Activated CD8-positive, alpha-beta memory T cell treated with anti-CD3 and anti-CD28 coated beads for 48 hours (primary cell): Measurements from ENCODE around the gene HSPA1B.
"Not testable (repeated sequence)": the region's sequence is repeated elsewhere in the genome, so short reads cannot be mapped to it uniquely, and the experiment has no call there.

Experiments
- DNase-seq, 3 experiments: peaks; one replicate each; pipeline ENCODE4 v3.0.0-alpha.2; 2020; ENCODE audit warnings: low read depth in 2 of 3, low spot score in 2 of 3

HSPA1B gene

GRCh38 chr6:31827286-31828079 is at the start of gene HSPA1B:
Gene HSPA1B, plus strand, starts transcription at chr6:31827738. Its CDS starts 213 bp downstream, at chr6:31827951.
- peak in 2 of 3 experiments; percentile 81 to 88 for DNase-seq

- no peak for DNase-seq
Measured at GRCh38 chr6:31778193-31778592, 49.3 kb upstream of the HSPA1B start.

DNA sequence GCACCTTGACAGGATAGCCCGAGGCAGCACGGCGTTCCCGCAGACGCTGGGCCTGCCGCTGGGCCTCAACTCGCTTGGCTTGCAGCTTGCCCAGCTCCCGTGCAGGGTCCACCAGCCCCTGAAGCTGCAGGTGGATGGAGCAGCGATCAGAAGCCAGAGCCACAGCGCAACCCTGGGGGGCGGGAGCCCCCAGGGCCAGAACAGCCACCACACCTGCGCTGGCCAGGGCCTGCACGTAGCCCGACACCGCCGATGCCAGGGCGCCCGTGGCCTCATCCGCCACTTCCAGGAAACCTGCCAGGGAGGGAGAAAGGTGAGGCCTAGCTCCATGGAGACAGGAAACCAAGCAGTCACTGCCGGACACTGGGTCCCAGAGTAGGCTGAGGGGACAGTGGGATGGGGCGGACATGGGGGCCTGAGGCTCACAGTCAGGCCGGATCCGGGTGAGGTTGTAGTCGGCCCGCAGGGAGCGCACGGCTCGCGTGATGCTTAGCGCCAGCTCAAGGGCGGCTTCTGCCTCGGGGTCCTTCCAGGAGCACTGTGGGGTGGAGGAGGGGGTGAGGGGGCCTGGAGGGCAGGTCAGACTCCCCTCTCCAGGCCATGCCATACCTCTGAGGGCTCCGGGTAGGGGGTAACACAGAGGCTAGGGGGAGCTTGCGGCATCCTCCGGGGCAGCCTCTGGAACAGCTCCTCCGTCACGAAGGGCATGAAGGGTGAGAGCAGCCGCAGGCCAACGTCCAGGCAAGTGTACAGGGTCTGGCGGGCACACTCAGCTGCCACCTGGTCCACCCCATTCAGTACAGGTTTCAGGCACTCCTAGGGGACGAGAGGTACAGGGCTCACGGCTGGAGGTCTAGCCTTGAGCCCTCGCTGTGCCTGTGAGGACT is 48.3 kb upstream of the HSPA1B start:
- no peak for DNase-seq

DNA sequence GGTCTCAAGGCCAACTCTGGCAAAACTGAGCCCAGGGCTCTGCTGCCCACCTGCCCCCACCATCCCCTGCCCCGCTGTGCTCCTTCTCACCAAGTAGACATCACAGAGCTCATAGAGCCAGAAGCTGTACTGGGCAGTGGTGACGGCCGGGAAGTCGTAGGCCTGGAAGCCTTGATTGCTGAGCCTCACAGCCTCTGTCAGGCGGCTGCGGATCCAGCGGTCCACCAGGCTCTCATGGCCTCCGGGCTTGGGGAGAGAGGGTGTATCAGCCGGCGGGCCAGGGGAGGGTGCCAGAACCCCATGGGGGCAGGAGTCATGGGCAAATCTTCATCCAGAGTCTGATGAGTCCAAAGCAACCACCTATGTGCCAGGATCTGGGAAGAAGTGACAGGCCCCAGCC is 47.6 kb upstream of the HSPA1B start:
- DNase-seq: no peak

- no peak for DNase-seq
Measured at GRCh38 chr6:31780507-31781243, 46.9 kb upstream of the HSPA1B start.

- DNase-seq: no peak
Measured at GRCh38 chr6:31781244-31782125, 46.1 kb upstream of the HSPA1B start.

- DNase-seq: no peak
Measured at GRCh38 chr6:31782126-31782855, 45.2 kb upstream of the HSPA1B start.

DNA sequence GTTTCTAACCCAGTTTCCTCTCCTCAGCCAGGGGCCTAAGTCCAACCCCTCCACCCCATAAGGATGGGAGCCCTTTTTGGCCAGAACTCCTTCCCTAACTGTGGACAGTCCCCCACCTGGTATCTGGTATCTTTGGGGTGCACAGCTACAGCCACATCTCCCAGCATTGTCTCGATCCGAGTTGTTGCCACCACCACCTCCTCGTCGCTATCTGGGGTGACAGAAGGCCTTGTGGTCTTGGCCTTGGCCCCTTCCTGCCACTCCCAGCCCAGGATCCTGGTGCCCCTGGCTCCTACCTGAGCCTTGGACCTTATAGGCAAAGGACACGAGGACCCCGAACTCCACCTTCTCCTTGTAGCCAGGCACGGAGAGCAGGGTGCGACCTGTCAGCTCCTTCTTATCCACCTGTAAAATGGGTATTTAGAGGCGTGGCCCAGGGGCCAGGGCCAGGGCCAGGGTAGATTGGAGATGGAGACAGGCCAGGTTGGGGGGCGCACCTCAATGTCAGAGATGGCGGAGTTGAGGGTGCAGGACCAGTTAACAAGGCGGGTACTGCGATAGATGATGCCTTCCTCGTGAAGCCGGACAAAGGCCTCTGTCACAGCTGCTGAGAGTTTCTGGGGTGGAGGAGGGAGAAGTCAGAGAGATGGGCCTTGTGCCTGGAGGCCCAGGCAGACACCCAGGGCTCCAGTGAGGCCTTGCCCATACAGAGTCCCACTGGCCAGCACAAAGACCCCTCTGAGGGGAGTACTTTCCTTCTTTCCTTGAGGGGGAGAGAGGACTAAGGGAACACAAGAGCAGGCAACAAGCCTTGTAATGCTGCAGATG is 43.2 kb upstream of the HSPA1B start:
- DNase-seq: no peak

DNA sequence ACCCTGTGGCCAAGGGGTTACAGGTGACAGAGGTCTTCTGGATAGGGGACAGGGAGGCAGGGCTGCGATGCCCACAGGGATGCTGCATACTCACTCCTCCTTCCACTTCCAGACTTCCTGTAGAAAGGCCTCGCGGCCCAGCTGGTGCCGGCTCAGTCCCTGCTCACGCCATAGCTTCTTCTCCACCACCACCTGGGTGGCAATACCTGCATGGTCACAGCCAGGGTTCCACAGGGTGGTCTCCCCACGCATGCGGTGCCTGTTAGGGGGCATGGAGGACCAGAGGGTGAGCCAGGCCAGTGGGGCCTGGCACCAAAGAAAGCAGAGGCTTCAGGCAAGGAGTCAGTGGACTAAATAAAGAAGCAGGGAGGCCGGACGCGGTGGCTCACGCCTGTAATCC is 42.1 kb upstream of the HSPA1B start:
- DNase-seq: no peak

DNA sequence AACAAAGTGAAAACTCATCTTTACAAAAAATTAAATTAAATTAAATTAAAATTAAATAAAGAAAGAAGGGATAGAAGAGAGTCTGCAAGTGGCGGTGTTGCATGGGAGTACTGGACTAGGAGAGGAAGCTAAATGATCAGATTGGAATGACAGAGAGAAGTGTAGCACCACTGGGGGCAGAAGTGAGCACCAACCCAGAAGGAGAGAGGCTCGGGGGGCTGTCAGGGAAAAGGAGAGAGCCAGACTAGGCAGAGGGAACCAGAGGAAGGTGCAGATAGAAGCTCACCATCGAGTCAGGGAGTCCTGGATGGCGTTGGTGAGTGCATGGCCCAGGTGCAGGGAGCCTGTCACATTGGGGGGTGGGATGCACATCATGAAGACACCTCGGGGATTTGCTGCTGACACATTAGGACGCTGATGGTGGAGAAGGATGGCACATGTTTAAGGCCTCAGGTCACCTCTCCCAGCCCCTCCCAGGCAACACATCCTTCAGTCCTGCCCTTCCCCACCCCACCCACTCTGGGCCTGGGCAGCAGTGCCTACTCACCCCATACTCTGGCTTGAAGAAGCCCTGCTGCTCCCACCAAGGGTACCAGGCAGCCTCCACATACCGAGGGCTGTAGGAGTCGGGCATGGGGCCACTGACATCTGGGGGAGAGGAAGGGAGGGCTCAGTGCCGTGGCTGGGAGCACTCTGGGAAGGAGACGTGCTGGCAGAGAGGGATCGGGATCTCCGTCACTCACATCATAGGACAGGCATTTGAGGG is 36.0 kb upstream of the HSPA1B start:
- no peak for DNase-seq

- no peak for DNase-seq
Measured at GRCh38 chr6:31792090-31792374, 35.5 kb upstream of the HSPA1B start.

DNA sequence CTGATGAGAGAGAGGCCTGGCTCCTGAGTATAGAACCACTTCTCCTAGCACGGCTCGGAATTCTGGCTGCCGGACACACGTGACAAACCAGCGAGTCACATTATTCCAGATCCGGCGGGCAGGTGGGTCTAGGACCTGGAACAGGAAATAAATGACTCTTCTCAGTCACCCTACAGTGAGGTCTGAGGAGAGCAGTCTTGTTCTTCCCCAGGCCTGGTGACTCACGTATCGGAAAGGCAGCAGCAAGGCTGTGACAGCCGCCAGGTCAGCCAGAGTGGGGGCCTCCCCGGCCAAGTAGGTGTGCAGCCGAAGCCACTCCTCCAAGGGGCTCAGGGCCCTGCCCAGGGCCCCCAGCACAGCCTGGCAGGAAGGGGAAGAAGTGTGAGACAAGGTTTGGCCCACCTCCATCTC is 34.8 kb upstream of the HSPA1B start:
- no peak for DNase-seq

GRCh38 chr6:31793927-31794245 is 33.7 kb upstream of the HSPA1B start:
- not testable (repeated sequence) for DNase-seq

DNA sequence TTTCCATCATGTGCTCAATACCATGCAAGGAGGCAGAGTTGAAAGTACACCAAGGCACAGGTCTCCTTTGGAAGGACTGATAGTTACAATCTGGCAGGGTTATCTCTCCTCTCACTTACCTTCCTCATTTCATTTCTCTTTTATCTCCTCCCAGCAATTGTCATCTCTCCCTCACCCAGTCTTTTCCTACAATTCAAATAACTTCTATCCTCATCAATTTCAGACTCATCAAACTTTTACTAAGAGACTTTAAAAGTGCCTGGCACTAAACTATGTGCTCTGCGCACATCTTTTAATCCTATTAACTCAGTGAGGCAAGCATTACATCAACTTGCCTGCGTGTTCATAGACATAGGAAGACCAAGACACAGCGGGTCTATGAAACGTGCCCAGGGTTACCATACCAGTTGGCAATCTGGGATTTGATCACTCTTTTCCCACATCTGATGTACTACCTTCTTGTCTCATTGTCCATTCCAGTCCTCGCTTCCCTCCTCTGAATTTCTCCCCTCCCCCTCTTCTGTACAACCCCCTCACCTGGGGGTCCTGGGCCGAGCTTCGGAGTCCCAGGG is 33.2 kb upstream of the HSPA1B start:
- no peak for DNase-seq

DNA sequence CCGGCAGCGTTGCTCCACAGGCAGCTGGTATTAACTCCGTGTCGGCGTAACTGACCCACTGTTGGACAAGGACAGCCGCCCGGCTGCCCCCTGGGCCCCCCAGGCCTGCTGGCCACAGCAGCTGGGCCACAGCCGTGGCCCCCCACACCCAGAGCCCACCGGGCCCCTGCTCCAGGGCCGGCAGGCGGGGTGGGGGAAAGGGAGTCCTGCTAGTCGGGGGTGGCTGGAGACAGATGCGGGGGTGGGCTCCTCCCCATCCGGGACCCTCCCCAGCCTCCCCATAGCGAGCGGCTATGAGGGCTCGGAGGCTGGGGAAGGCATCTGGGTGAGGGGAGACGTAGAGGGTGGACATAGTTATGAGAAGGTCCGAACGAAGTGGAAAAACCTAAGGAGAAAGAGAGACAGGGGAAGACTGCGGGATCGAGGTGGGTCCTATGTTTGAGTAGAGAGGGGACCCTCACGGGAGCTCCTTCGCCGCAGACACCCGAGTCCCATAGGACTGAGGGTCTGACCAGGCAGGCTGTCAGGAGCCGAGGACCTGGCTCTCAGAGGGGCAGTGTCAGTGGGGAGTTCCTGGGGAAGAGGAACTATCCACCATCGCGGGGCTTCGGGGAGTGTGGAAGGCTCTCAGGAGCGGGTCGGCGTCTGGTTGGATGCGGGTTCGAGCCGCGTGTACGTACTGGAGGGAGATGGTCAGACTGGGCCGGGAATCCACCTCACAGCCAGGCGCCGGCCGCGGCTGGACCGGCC is 32.5 kb upstream of the HSPA1B start:
- DNase-seq: no peak

DNA sequence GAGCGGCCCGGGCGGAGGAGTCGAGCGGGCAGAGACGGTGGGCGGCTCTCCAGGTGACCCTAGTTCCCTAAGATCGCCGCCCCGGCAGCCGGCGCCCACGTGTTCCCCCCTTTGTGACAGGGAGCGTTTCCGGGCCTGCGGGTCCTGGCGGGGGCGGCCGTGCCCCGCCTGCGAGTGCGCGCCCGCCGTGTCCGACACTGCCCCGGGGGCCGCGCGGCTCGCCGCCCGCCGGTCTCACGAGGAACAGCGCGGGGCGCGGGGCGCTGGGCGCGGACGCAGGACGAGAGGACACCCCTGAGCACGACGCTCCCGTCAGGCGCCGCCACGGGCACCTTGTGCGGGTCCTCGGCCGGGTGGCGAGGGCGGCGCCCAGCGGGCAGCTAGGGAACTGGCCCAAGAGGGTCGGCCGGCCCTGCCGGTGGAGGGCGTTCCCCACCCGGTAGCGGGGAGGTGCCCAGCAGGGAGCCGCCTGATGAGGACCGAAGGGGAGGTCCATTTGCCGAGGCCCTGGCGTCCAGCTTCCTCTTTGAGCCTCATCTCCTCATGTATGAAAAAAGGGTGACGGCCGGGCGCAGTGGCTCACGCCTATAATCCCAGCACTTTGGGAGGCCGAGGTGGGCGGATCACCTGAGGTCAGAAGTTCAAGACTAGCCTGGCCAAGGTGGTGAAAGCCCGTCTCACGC is 31.8 kb upstream of the HSPA1B start, which contains the start of gene VARS1:
TSS of gene VARS1 (minus strand) at position 137 of the 683 bp plus-strand sequence. CDS start 535 bp downstream, outside the sequence.
- peak; percentile 68 to 74 (median 71) for DNase-seq

DNA sequence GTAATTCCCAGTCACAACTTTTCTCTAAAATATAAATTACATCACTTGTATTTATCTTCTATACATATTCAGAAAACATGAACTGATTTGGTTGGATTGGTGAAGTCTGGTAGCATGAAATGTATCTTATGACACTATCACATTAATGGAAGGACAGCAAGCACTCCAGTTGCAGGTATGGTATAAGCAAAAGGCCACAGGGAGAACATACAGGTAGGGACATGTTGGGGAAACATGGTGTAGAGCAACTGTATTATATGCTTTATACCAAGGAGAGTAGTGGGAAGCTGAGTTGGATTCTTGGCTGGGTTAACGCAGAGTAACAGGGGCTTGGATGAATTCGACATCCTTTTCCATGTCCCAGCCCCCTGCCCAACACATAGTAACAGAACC is 30.5 kb upstream of the HSPA1B start:
- DNase-seq: no peak
